Suppressor macrophage (primary cell): ENCODE results near the gene RASL11A.
"Not testable (repeated sequence)": the region's sequence is repeated elsewhere in the genome, so short reads cannot be mapped to it uniquely, and the experiment has no call there.

Experiments
- DNase-seq, 4 experiments: peaks; one replicate each; pipeline ENCODE4 v3.0.0-alpha.2; 2020 to 2022
- total RNA-seq, 17 experiments: gene quantifications; one replicate each; lab custom pipeline; 2026; ENCODE audit warnings: mixed read lengths in 6 of 17, inconsistent platforms in 3 of 17; lab: John Stamatoyannopoulos, UW

RASL11A gene, protein sequence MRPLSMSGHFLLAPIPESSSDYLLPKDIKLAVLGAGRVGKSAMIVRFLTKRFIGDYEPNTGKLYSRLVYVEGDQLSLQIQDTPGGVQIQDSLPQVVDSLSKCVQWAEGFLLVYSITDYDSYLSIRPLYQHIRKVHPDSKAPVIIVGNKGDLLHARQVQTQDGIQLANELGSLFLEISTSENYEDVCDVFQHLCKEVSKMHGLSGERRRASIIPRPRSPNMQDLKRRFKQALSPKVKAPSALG
- total RNA-seq = 1.1 to 141 (median 6.8) reads per million in 17 experiments

DNA sequence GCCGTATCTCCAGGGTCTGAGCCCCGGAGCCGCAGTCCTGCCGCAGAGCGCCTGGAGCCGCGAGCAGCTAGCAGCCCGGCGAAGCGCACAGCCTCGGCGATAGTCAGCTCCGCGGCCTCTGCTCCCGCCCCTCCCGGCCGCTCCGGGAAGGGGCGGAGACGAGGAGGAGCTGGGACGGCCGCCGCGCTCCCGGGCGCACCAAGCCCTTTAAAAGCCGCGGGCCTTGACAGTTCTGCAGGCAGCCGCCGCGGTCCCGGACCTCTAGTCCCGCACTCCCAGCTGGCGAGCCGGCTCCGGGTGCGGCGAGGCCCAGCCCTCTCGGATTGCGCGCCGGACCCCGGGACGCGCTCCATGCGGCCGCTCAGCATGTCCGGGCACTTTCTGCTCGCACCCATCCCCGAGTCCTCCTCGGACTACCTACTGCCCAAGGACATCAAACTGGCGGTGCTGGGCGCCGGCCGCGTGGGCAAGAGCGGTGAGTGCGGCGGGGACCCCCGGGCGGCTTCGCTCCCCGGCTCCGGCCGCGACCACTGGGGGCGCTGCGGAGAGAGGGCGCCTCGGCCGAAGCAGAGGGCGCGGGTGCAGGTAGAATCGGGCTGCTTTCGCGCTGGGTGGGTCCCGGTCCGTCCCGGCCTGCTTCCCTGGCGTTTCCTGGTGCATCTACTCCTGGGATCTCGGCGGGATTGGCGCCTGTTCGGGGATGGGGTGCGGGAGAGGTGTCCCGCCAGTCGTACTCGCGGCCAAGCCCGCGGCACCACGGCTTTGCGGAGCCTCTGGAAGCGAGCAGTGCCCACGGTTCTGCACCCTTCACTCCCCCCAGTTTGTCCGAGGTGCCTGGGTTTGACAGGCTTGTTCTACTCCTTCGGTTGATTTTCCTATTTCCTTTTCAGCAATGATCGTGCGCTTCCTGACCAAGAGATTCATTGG, at the start of gene RASL11A:
RASL11A (plus strand) TSS at position 237 of the 927 bp plus-strand sequence; CDS start at position 352, 115 bp downstream.
- DNase-seq = peak; percentile 87 to 95 (median 90)

DNA sequence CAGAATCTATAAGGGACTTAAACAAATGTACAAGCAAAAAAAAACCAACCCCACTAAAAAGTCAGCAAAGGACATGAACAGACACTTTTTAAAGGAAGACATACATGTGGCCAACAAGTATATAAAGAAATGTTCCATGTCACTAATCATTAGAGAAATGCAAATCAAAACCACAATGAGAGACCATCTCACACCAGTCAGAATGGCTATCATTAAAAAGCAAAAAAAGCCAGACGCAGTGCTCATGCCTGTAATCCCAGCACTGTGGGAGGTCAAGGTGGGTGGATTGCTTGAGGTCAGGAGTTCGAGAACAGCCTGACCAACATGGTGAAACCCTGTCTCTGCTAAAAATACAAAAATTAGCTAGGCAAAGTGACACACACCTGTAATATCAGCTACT, 48.5 kb upstream of the RASL11A start:
- DNase-seq = not testable (repeated sequence)

DNA sequence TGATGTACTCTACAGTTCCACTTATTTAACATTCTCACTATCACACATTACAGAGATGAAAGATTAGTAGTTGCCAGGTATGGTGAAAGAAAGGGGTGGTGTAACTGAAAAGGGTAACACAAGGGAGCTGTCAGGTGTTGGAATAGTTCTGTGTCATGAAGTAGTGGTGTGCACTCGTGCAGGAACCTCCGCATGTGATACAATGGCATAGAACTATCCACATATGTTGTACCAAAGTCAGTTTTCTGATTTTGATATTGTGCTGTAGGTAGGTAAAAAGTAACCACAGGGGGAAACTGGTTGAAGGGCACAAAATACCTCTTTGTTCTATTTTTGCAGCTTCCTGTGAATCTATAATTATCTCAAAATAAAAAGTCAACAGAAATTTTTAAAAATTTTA, 43.6 kb upstream of the RASL11A start:
- no peak for DNase-seq

DNA sequence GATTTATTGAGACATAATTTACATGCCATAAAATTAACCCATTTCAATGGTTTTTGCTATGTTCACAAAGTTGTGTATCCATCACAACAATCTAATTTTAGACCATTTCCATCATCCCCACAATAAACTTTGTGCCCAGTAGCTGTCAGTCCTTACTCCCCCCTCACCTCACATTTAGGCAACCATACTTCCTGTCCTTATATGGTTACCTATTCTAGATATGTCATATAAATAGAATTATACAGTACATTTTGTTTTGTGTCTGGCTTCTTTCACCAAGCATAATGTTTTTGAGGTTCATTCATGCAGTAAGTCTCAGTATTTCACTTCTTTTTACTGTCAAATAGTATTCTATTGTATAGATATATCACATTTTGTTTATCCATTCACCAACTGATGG, 42.5 kb upstream of the RASL11A start:
- no peak for DNase-seq

DNA sequence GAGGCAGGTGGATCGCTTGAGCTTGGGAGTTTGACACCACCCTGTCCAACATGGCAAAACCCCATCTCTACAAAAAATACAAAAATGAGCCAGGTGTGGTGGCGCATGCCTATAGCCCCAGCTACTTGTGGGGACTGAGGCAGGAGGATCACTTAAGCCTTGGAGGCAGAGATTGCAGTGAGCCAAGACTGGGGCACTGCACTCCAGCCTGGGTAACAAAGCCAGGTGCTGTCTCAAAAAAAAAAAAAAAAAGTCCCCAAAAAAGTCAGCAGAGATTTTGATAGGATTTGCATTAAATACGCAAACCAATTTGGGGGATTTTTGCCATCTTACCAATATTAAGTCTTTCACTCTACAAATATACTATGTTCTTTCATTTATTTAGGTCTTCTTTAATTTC, 41.0 kb upstream of the RASL11A start:
- no peak for DNase-seq

DNA sequence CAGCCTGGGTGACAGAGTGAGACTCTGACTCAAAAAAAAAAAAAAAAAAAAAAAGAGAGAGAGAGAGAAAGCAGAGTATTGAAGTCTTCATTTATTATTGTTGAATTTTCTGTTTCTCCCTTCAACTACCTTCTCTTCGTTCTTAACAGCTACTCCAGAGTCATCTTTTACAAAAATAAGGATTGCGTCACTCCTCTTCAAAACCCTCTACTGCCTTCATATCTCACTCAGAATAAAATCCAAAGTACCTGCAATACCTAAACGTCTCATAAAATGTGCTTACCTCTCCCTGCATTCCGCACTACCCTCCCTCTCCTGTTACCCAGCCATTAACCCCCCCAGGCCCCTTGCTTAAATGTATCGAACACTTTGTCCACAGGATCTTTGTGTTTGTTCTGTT, 36.7 kb upstream of the RASL11A start:
- DNase-seq = no peak

DNA sequence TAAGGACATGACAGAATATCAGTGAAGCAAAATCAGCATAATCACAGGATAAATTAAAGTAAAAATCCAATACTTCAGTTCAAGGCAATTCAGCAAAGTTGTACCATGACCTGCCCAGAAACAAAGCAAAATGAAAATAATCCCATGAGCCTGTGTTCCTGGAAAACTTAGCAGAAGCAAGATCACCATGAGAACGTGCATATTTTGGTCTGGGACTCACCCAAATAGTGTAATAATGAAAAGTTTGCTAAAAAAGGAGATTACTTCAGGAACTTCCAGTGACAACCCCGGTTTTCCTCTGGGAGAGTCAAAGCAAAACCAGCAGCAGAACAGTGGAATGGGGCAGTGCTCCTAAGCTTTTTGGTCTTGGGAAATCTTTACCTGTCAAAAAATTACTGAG, 34.2 kb upstream of the RASL11A start:
- DNase-seq = no peak

DNA sequence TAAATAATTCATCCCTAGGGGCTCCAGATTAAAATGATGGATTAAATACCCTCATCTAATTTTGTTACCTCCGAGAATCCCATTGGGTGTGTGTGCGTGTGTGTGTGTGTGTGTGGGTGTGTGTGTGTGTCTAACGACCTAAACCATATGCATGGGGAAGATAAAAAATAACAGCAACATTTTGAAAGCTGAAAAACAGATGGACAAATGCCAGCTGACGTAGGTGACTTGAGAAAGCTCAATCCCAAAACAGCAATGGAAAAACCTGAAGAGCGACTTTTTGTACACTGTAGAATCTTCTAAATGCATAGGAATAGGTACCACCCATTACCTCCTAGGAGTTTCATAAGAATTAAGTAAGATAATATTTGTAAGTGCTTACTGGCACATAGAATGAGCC, 27.9 kb upstream of the RASL11A start:
- no peak for DNase-seq

DNA sequence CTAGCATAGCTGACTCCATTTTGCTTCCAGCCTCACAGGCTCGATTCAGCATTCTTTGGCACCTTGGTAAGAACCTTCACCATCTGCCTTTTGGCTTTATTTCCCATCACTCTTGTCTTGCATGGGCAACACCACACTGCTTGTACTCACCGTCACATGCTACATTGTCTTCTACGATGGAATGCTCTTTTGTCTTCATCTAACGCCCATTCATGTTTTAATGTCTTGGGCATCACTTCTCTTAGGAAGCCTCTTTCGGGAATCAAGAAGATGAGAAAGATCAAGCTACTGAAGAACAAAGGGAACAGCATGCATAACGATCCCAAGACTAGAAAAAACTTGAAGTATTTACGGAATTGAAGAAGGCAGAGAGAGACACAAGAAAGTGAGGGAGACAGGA, 25.0 kb upstream of the RASL11A start:
- DNase-seq = no peak

DNA sequence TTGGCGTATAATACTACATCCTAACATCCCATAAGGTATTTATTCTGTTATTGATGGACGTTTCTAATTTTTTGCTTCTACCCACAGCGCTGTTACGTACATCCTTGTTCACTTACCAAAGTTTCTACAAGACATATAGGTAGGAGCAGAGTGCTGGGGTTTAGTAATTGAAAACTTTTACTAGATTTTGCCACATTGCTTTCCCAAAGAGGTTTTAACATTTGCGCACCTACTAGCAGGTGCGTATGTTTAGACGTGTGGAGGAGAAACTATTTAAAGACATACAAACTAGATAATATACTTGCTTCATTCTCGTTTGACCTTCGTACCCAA, 19.8 kb upstream of the RASL11A start:
- DNase-seq = no peak

DNA sequence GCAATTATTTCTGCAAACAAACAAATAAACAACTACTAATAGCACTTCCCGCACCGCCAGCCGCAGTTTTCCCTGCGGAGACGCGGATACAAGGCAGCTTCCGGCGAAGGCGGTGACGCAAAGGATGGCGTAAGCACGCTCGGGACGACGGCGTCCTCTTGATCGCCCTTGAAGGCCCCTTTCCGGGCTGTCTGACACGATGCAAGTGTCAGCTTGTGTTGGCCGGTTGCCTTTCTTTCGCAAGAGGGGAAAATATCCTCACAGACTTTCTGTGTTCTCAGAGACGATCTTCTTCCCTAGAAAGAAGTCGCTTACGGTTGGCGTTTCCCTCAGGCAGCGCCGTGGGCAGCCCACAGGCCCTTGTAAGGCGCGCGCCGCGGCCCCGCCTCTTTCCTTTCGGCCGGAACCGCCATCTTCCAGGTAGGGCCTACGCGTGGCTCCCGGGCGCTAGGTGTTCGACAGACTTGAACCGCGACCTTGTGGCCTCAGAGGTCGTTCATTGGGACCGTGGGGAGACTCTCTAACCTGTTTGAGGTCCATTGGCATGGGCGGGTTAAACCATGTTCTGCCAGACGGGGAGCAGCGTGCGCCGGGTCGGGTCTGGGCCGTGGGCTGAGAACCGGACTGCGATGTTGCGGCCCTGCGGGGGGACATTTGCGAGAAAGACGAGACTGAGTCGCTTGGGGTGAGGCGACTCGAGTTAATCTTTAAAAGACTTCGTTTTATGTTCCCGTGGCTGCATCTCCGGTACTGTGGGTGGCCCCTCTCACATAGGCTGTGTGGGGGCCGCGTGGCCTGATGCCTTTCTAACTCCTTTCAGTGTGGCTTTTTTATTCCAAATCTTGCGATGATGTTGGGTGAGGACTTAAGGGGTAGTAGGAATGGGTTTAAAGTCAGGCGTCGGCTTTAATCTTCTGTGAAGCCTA, 19.2 kb upstream of the RASL11A start, which contains the start of gene RPL21:
RPL21 (plus strand) TSS at position 393 of the 926 bp plus-strand sequence. CDS start 2,219 bp downstream, outside the sequence.
- peak; percentile 97 to 98 (median 98) for DNase-seq

DNA sequence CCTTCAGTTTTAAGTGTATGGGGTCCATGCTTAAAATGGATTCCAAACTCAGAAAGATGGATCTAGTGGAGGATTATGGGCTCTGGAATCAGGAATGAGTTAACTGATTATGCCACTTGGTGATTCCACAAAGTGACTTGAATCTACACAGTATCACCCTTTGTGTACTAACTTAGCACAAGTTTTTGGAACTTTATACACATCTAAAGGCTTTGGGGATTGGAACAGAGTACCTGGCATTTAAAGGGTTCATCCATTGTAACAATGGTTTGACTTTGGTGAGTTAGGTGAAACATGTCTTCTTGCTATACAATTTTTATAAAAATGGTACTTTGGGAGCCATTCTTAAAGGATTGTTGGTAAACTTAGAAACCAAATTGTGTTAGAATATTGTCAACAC, 18.2 kb upstream of the RASL11A start:
- DNase-seq = no peak

DNA sequence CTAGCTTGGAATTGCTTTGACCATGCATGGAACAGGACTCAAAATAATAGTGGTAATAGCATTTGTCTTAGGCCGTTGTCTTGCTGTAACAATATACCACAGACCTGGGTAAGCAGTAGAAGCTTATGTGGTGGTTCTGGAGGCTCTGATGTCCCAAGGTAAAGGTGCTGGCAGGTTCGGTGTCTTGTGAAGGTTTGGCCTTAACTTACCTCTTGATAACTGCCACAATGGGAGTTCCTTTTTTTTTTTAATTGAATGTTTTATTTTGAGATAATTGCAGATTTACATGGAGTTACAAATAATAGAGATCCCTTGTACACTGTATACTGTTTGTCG, 13.4 kb upstream of the RASL11A start:
- no peak for DNase-seq

DNA sequence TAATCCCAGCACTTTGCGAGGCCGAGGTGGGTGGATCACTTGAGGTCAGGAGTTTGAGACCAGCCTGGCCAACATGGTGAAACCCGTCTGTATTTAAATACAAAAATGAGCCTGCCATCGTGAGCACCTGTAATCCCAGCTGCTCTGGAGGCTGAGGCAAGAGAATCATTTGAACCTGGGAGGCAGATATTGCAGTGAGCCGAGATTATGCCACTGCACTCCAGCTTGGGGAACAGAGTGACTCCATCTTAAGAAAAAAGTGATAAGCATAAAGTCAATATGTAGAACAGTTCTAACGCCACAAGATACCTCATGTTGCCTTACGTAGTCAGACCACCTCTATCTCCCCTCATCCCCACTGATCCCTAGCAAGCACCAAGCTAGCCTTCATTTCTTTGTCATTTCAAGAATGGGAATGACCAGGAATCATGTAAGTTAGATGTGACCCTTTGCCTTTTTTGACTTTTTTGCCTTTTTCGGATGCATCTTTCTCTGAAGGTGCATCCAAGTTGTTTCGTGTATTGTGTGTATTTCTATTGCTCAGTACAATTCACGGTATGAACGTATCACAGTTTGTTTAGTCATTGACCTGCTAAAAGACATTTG, 12.9 kb upstream of the RASL11A start:
- DNase-seq = no peak

DNA sequence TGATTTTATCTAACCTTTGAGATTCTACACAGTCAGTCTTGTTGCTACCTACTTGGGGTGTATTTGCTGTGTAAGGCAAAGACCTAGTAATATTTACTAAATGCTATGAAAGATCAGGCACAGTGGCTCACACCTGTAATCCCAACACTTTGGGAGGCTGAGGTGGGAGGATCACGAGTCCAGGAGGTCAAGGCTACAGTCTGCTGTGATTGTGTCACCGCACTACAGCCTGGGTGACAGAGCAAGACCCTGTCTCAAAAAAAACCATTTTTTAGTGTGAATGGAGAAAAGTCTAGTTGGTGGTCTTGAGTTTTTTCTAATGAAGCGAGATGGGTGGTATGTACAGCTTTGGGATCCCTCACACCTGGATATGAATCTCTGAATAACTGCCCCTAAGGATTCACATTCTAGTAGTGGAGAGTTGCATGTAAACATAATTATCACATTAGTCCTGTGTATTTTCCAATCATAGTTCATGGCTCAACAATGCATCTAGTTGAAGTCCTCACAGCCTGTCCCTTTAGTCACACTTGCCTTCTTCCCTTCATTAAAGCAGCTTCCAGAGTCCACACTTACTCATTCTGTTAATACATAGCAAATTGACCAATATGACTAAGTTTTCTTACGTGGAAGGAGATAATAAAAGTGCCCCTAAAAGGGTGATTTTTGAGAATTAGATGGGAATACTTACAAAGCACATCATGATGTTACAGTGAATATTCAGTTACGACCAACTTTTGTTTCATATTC, 11.8 kb upstream of the RASL11A start:
- no peak for DNase-seq

DNA sequence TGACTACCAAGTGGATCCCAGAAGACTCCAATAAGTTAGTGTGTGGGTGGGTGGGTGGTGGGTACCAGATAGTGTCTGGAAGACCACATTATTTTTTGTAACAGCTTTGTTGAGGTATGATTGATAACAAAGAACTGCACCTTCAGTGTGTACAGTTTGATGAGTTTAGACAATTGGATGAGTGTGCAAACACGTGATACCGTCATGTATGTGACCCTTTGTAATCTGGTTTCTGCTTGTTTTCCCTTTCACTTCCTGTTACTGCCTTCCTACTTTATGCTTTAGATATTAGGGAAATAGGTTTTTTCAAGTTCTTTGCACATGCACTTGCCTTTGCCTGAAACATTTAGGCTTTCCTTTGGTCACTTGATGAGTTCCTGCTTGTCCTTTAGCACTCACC, 10.8 kb upstream of the RASL11A start:
- DNase-seq = peak; percentile 46 to 86 (median 65)

DNA sequence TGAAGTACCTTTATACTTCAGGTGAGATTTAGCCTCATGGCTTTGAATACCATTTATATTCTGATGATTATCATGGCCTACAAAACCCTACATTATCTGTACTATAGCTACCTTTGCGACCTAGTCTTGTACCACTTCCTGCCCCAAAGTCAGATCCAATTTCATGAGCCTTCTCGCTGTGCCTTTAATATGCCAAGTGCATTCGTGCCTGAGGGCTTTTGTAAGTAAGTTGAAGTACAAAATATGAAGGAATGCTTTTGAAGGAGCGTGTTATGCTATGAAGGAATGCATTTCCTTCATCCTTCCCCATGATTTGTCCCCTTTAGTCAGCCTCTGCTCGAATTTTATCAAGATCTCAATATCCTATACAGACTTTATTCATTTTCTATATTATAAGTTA, 9.2 kb upstream of the RASL11A start:
- DNase-seq = no peak

DNA sequence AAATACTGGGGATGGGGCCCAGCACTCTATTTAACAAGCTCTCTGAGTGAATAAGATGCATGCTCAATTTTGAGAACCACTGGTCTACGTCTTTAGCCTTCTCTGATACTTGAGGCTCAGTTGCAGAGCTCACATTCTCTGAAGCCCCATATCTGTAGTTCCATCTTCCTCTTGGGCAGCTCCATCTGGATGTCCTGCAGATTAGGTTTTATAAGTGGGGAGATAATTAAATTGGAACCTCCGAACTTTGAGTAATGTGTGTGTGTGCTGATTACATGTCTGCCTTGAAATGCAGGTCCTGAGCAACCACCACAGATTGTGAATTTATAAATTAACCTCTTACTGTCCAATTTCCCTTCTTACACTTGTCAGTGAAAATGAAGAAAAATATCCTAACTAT, 7.2 kb upstream of the RASL11A start:
- no peak for DNase-seq

DNA sequence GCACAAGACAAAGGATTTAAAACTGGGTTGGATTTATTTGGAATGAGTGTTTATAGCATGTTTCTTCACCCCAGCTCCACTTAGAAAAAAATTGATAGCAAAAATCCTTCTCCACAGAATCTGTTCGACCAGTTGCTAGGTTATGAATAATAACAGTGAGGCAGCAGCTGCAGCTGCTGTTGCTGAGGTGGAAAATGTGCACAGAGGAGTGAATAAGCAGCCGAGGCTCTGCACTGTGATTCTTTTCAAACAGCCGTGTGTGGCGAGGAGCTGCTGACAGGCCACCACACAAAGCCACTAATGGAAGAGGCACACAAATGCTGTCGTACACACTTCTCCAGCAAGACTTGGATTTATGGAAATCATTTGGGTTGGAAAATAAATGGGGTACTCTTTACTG, 6.4 kb upstream of the RASL11A start:
- no peak for DNase-seq

DNA sequence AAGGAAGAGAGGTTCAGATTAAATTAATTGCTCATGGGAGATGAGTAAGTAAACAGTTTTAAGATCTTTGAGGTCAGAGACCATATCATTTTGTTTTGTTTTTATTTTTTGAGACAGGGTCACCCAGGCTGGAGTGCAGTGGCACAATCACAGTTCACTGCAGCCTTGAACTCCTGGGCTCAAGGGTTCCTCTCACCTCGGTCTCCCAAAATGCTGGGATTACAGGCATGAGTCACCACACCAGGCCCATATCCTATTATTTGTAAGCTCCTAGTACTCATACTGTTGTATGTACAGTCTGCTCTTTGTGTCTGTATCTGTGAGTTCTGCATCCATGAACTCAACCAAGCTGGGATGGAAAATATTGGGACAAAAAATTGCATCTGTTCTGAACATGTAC, 6.0 kb upstream of the RASL11A start:
- no peak for DNase-seq

DNA sequence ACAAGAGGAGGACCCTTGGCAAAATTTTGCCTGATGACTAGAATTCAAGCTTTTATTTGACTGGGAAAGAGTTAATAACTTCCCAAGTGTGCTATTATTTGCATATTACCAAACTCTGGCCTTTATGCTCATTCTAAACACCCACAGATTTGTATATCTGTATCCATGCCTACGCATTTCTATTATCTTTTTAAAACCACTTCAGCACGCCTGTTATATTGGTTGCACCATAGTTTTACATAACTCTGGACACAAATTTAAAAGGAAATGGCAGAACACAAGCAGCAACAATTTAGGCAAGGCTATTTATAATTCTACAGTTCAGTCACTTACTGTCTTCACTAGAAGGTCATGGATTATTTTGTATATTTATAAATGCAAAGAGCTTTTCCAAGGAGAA, 3.7 kb upstream of the RASL11A start:
- peak in 3 of 4 experiments; percentile 37 to 83 (median 78) for DNase-seq

DNA sequence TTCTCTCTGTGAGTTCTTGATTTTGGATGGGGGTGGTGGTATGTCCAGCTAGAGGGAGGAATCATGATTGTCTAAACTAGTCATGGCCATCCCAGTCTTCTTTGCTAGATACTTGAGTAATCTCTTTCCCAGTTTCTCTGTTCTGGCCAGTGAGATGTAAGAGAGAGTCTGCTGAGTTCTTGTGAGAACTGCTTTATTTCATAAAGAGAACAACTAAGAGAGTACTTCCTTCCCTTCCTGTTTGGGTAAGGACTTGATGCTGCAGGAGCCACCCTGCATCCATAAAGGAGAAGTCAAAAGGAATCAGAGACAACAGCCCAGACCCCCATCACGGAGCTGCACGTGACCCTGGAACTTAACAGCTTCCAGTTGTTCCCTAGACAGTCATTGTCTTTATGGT, 3.0 kb upstream of the RASL11A start:
- peak; percentile 60 to 82 (median 76) for DNase-seq
